T-helper 9 cell (primary cell): ENCODE measurements around the gene KCNJ5.

Source experiments
- DNase-seq: peaks from one replicate; pipeline ENCODE4 v3.0.0-alpha.2; 2020
- total RNA-seq, 2 donors: gene quantifications; one replicate each; lab custom pipeline; 2026; lab: John Stamatoyannopoulos, UW

KCNJ5 gene
- 0 to 0.24 reads per million in 2 donors for total RNA-seq

- DNase-seq: no peak
Measured at GRCh38 chr11:128890543-128891368, at the start of gene KCNJ5. Gene KCNJ5, plus strand, starts transcription at chr11:128891356. Its CDS starts 19,918 bp downstream, at chr11:128911274.

GRCh38 chr11:128841461-128842072 lies 49.6 kb upstream of the KCNJ5 start:
- no peak for DNase-seq

- no peak for DNase-seq
Measured at GRCh38 chr11:128843198-128843785, 47.9 kb upstream of the KCNJ5 start.

- no peak for DNase-seq
Measured at GRCh38 chr11:128845334-128845780, 45.8 kb upstream of the KCNJ5 start.

GRCh38 chr11:128846985-128847384 lies 44.2 kb upstream of the KCNJ5 start:
- DNase-seq: no peak

- peak; percentile 74 for DNase-seq
Measured at GRCh38 chr11:128848815-128849455, 42.2 kb upstream of the KCNJ5 start.

GRCh38 chr11:128852327-128853023 lies 38.7 kb upstream of the KCNJ5 start:
- DNase-seq: no peak

- DNase-seq: no peak
Measured at GRCh38 chr11:128853559-128853958, 37.6 kb upstream of the KCNJ5 start.

- no peak for DNase-seq
Measured at GRCh38 chr11:128854841-128855240, 36.3 kb upstream of the KCNJ5 start.

- no peak for DNase-seq
Measured at GRCh38 chr11:128856241-128856640, 34.9 kb upstream of the KCNJ5 start.

- no peak for DNase-seq
Measured at GRCh38 chr11:128857341-128857740, 33.8 kb upstream of the KCNJ5 start.

- DNase-seq: peak; percentile 73
Measured at GRCh38 chr11:128859563-128860441, 31.4 kb upstream of the KCNJ5 start.

- DNase-seq: no peak
Measured at GRCh38 chr11:128860571-128861361, 30.4 kb upstream of the KCNJ5 start.

GRCh38 chr11:128862406-128862805 lies 28.8 kb upstream of the KCNJ5 start:
- DNase-seq: no peak

- no peak for DNase-seq
Measured at GRCh38 chr11:128862908-128863660, 28.1 kb upstream of the KCNJ5 start.

GRCh38 chr11:128865490-128865889 lies 25.7 kb upstream of the KCNJ5 start:
- DNase-seq: no peak

GRCh38 chr11:128867277-128867676 lies 23.9 kb upstream of the KCNJ5 start, which contains the start of gene KCNJ1:
Gene KCNJ1, minus strand, starts transcription at chr11:128867296. Its CDS starts 27,053 bp downstream, at chr11:128840243.
- DNase-seq: no peak

GRCh38 chr11:128868841-128869671 lies 22.1 kb upstream of the KCNJ5 start:
- DNase-seq: no peak

GRCh38 chr11:128871168-128871610 lies 20.0 kb upstream of the KCNJ5 start:
- DNase-seq: no peak
